Hindlimb muscle (tissue), 1 donor: Measurements from ENCODE around the gene SPATA31D1. TPM values are rescaled to one million over a fixed set of nuclear protein-coding genes. Genes with fewer than 3 reads are reported as not detected.

ENCODE experiments used
- DNase-seq: peaks from one replicate; pipeline ENCODE4 v3.0.0-alpha.2; 2013
- polyA plus RNA-seq: library from polyadenylated mRNA; unstranded; fragments of 120-200 nt; gene quantifications from one replicate; pipeline ENCODE4 v1.2.1, GENCODE V29; 2013; ENCODE audit not compliant: insufficient read length

Gene SPATA31D1
- polyA plus RNA-seq, 1 donor = not detected

- DNase-seq = no peak
Observed at GRCh38 chr9:82022121-82022520, 33.5 kb downstream of the SPATA31D1 start.

GRCh38 chr9:82024908-82025307 is 36.3 kb downstream of the SPATA31D1 start:
- DNase-seq = no peak

- peak; percentile 27 for DNase-seq
Observed at GRCh38 chr9:82031538-82032280, 43.1 kb downstream of the SPATA31D1 start.

GRCh38 chr9:82034956-82035731 is 46.6 kb downstream of the SPATA31D1 start:
- no peak for DNase-seq

- DNase-seq = no peak
Observed at GRCh38 chr9:82036086-82036485, 47.5 kb downstream of the SPATA31D1 start.

- no peak for DNase-seq
Observed at GRCh38 chr9:82037126-82037525, 48.6 kb downstream of the SPATA31D1 start.

GRCh38 chr9:82038897-82039296 is 50.3 kb downstream of the SPATA31D1 start:
- no peak for DNase-seq

Other genes with a start within 250 kb of the SPATA31D1 start
- gene SPATA31D4, start 60.3 kb upstream of the SPATA31D1 start, polyA plus RNA-seq = not detected
- gene SPATA31D3, start 45.3 kb upstream of the SPATA31D1 start, polyA plus RNA-seq = not detected